GM12878 (cell line): ENCODE measurements around the gene GPR151. TPM values are rescaled to one million over a fixed set of nuclear protein-coding genes. Genes with fewer than 3 reads are reported as not detected.

Source experiments
- ATAC-seq: fragments of 200-7000 bp; cut with Tn5 transposase; 3 replicates; pipeline ENCODE4 v1.9.1; 2020; ENCODE audit warnings: mild to moderate bottlenecking, moderate library complexity
- BruUV-seq: library from RNA; stranded (reverse); fragments of 400-500 nt; replicated peaks from 2 replicates; lab custom pipeline; 2021; lab: Mats Ljungman, UMichigan
- CTCF ChIA-PET: fragments of 300-600 bp; sonication (Branson Sonifier 250); formaldehyde crosslinking; extraction: SDS; loops from one replicate; lab custom pipeline; 2021; ENCODE audit warnings: inconsistent platforms; lab: Yijun Ruan, JAX
- POLR2A ChIA-PET: fragments of 350-600 bp; formaldehyde crosslinking; extraction: SDS; loops from one replicate; lab custom pipeline; 2021; ENCODE audit warnings: inconsistent platforms; lab: Charles Lee
- RAD21 ChIA-PET: fragments of 300-600 bp; sonication (Branson Sonifier 250); formaldehyde crosslinking; loops from one replicate; lab custom pipeline; 2023; ENCODE audit warnings: antibody characterized with exemption; ENCODE audit not compliant: unreplicated experiment; lab: Charles Lee
- SMC1A ChIA-PET: fragments of 300-600 bp; sonication (Branson Sonifier 250); formaldehyde crosslinking; loops from one replicate; lab custom pipeline; 2023; ENCODE audit not compliant: unreplicated experiment, uncharacterized antibody; lab: Charles Lee
- DNase-seq: peaks from one replicate; pipeline ENCODE4 v3.0.0-alpha.2; 2011; ENCODE audit warnings: low read depth, low spot score
- FAIRE-seq: peaks from 3 replicates; lab custom pipeline; 2011; peaks lifted over from hg19 to GRCh38; lab: Jason Lieb, UNC
- H2AFZ ChIP-seq: 2 replicates; pipeline ENCODE4 v1.6.0; 2011; ENCODE audit warnings: low read depth, low read length, control low read depth; ENCODE audit not compliant: control insufficient read depth
- H3K27ac ChIP-seq: 2 replicates; pipeline ENCODE4 v1.5.1; 2011; ENCODE audit warnings: control low read depth; ENCODE audit not compliant: control insufficient read depth, insufficient read depth
- H3K27me3 ChIP-seq, 2 experiments: replicated peaks in 1 of 2; 2 replicates each; pipeline versions ENCODE4 v1.6.0 to v1.6.1; 2011; ENCODE audit warnings: low read length in 1 of 2; ENCODE audit not compliant: control insufficient read depth in 2 of 2, insufficient read depth in 2 of 2
- H3K36me3 ChIP-seq, 2 experiments: 2 replicates each; pipeline ENCODE4 v1.5.1; 2011; ENCODE audit warnings: low read length in 1 of 2; ENCODE audit not compliant: control insufficient read depth in 2 of 2, insufficient read depth in 2 of 2
- H3K4me1 ChIP-seq: 2 replicates; pipeline ENCODE4 v1.6.1; 2011; ENCODE audit warnings: mild to moderate bottlenecking, low read length, moderate library complexity, mixed read lengths; ENCODE audit not compliant: control insufficient read depth, insufficient read depth
- H3K4me2 ChIP-seq: 2 replicates; pipeline ENCODE4 v1.6.0; 2011; ENCODE audit warnings: control low read depth; ENCODE audit not compliant: control insufficient read depth, insufficient read depth
- H3K4me3 ChIP-seq: fragments of 200-600 bp; sonication (generic); 2 replicates; pipeline ENCODE4 v1.5.1; 2016
- H3K79me2 ChIP-seq: 2 replicates; pipeline ENCODE4 v1.6.0; 2011; ENCODE audit warnings: low read length; ENCODE audit not compliant: control insufficient read depth, insufficient read depth
- H3K9ac ChIP-seq: 2 replicates; pipeline ENCODE4 v1.8.0; 2011; ENCODE audit warnings: low read length, control low read depth, mixed read lengths; ENCODE audit not compliant: control insufficient read depth, insufficient read depth
- H3K9me3 ChIP-seq: replicated peaks from 3 replicates; pipeline ENCODE4 v1.5.1; 2011; ENCODE audit warnings: mild to moderate bottlenecking, low read length; ENCODE audit not compliant: control insufficient read depth, insufficient read depth
- H4K20me1 ChIP-seq: 2 replicates; pipeline ENCODE4 v1.6.0; 2011; ENCODE audit not compliant: control insufficient read depth, insufficient read depth
- DPF2 ChIP-seq: fragments of 450-650 bp; IDR thresholded peaks from 2 replicates; pipeline ENCODE4 v1.6.1; 2017; ENCODE audit warnings: mild to moderate bottlenecking
- GABPA ChIP-seq: IDR thresholded peaks from 2 replicates; pipeline ENCODE4 v1.6.1; 2014; ENCODE audit warnings: antibody characterized with exemption, low read depth, mild to moderate bottlenecking, inconsistent platforms
- KLF5 ChIP-seq: fragments of 450-650 bp; IDR thresholded peaks from 2 replicates; pipeline ENCODE4 v1.6.1; 2014; ENCODE audit warnings: mild to moderate bottlenecking; ENCODE audit not compliant: partially characterized antibody
- MEF2A ChIP-seq: IDR thresholded peaks from 2 replicates; pipeline ENCODE4 v1.6.1; 2011; ENCODE audit warnings: low read depth, mild to moderate bottlenecking, low read length, moderate library complexity; ENCODE audit not compliant: insufficient read depth
- RELA ChIP-seq: fragments of 450-650 bp; IDR thresholded peaks from 2 replicates; pipeline ENCODE4 v1.8.0; 2014; ENCODE audit warnings: borderline replicate concordance; ENCODE audit not compliant: partially characterized antibody
- RUNX3 ChIP-seq: IDR thresholded peaks from 2 replicates; pipeline ENCODE4 v1.6.1; 2012; ENCODE audit warnings: low read length, inconsistent platforms
- SIN3A ChIP-seq: IDR thresholded peaks from 2 replicates; pipeline ENCODE4 v1.6.1; 2012; ENCODE audit warnings: low read depth, low read length, improper control_type of control experiment
- SP1 ChIP-seq: IDR thresholded peaks from one replicate; pipeline ENCODE4 v1.6.1; 2011; ENCODE audit warnings: low read depth, low read length
- SREBF1 ChIP-seq: IDR thresholded peaks from 2 replicates; pipeline ENCODE4 v1.6.1; 2012; ENCODE audit warnings: mild to moderate bottlenecking, low read length
- WRNIP1 ChIP-seq: IDR thresholded peaks from 2 replicates; pipeline ENCODE4 v1.6.1; 2011; ENCODE audit warnings: low read depth, low read length, improper control_type of control experiment, borderline replicate concordance
- ZBTB33 ChIP-seq: fragments of 450-650 bp; IDR thresholded peaks from 2 replicates; pipeline ENCODE4 v1.6.1; 2017; ENCODE audit warnings: mild to moderate bottlenecking
- WGBS: methylation state at CpG from one replicate; pipeline ENCODE4 v1.1.6; 2016; ENCODE audit warnings: low lambda C conversion rate; ENCODE audit not compliant: insufficient replicate concordance, insufficient coverage; ENCODE audit errors: missing lambda C conversion rate; 5-methylcytosine and 5-hydroxymethylcytosine counted together
- in situ Hi-C: fragments of 300-500 bp; cut with MboI; formaldehyde crosslinking; loops from 9 replicates; pipeline ENCODE4 v1.14.3; 2018; ENCODE audit warnings: mixed read lengths
- intact Hi-C: fragments of 100-400 bp; cut with micrococcal nuclease; formaldehyde crosslinking; loops from one replicate; pipeline ENCODE4 v1.14.2; 2022; ENCODE audit not compliant: unreplicated experiment
- polyA plus RNA-seq, 11 experiments: library from polyadenylated mRNA; depleted of rRNA in 4 of 11; unstranded in 6 of 11; stranded (reverse) in 5 of 11; fragments of >200 nt; fragmentation: Nextera tagmentation in 4 of 11; fragmentation: Illumina TruSeq in 1 of 11; extraction: Ambion mirVana in 4 of 11; extraction: Trizol in 1 of 11; gene quantifications; 1 replicate in 1 of 11; 2 replicates in 10 of 11; pipeline versions ENCODE4 v1.2.1 to v1.2.3, GENCODE V29; 2011 to 2016; ENCODE audit warnings: inconsistent platforms in 2 of 11, missing spikeins in 2 of 11, low read depth in 1 of 11
- total RNA-seq, 4 experiments: library from RNA; depleted of rRNA in 3 of 4; stranded (reverse); fragments of >200 nt in 3 of 4; fragmentation: Illumina TruSeq in 1 of 4; extraction: Trizol in 1 of 4; gene quantifications; 2 replicates each; pipeline versions ENCODE4 v1.2.1 to v1.2.3, GENCODE V29; 2013 to 2021
- TF ChIP-seq, protein P1 (sequence below): fragments of 450-650 bp; formaldehyde crosslinking; IDR thresholded peaks from 2 replicates; pipeline ENCODE4 v1.4.0; 2020; ENCODE audit warnings: mild to moderate bottlenecking, moderate library complexity

Gene GPR151
- total and polyA plus RNA-seq, 10 of the 15 experiments (the other 5 are each of a cell fraction or from before 2014, with no cell fraction given), result 0.11 TPM; not detected in 9

DNA sequence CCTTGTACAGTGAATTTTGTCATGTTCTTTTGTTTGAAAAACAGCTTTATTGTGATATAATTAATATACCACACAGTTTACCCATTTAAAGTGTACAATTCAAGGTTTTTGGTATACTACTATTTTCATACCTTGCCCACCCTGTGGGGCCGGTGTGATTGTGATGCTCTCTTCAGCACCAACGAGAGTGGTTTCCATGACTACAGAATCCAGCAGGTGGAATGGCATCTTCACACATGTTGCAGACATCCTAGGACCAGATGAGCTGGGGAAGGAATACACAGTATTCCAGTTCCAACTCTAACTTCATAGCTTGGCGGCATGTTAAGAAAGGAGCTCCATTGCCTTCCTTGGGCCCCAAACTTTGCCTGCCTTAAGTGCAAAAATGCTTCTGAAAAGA lies 7.7 kb upstream of the GPR151 start (continued):
- TF ChIP-seq RELA (no peak), SP1 (no peak), MEF2A (no peak), SREBF1 (no peak)

GRCh38 chr5:146521403-146522106 lies 5.6 kb upstream of the GPR151 start:
- DNase-seq (no peak), ATAC-seq (no peak; the same call in 2 of the 3 replicates)
- Histone ChIP-seq H2AFZ (no peak overlapping the region), H3K79me2 (no peaks in the 10 kb centered on the region), H3K4me2 (no peak overlapping the region), H3K27ac (no peak overlapping the region), H3K4me1 (no peaks in the 10 kb centered on the region), H3K4me3 (no peak overlapping the region), H3K9me3 (no peaks in the 10 kb centered on the region), H3K9ac (no peak overlapping the region)
- POLR2A ChIA-PET, result no interaction called here
- SMC1A ChIA-PET, result interaction anchor here (1.1 kb wide), 1 partner anchor 14 kb away, joined by 3 read pairs; no protein-coding TSS in a partner anchor
- BruUV-seq, result no TSS peak
- CTCF ChIA-PET, result interaction anchor here (0.5 to 6.3 kb wide), 4 partner anchors 11 to 385 kb away, joined by 3 to 48 read pairs (median 6); no protein-coding TSS in a partner anchor
- in situ Hi-C loops (no loop called here), intact Hi-C loops (no loop called here)
- TF ChIP-seq KLF5 (no peak), SIN3A (no peak), RUNX3 (no peak), ZBTB33 (no peak), GABPA (no peak), WRNIP1 (no peak), DPF2 (no peak)
- TF ChIP-seq, protein P1, sequence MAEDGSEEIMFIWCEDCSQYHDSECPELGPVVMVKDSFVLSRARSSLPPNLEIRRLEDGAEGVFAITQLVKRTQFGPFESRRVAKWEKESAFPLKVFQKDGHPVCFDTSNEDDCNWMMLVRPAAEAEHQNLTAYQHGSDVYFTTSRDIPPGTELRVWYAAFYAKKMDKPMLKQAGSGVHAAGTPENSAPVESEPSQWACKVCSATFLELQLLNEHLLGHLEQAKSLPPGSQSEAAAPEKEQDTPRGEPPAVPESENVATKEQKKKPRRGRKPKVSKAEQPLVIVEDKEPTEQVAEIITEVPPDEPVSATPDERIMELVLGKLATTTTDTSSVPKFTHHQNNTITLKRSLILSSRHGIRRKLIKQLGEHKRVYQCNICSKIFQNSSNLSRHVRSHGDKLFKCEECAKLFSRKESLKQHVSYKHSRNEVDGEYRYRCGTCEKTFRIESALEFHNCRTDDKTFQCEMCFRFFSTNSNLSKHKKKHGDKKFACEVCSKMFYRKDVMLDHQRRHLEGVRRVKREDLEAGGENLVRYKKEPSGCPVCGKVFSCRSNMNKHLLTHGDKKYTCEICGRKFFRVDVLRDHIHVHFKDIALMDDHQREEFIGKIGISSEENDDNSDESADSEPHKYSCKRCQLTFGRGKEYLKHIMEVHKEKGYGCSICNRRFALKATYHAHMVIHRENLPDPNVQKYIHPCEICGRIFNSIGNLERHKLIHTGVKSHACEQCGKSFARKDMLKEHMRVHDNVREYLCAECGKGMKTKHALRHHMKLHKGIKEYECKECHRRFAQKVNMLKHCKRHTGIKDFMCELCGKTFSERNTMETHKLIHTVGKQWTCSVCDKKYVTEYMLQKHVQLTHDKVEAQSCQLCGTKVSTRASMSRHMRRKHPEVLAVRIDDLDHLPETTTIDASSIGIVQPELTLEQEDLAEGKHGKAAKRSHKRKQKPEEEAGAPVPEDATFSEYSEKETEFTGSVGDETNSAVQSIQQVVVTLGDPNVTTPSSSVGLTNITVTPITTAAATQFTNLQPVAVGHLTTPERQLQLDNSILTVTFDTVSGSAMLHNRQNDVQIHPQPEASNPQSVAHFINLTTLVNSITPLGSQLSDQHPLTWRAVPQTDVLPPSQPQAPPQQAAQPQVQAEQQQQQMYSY (CRISPR knock-in tag), result no peak
- TF ChIP-seq, all 136 proteins: peak for 0
- WGBS, result 60% methylated on average over 8 of the region's 8 CpGs
- Histone ChIP-seq H3K36me3 (no peaks in the 10 kb centered on the region), H3K27me3 (no peaks in the 10 kb centered on the region), H4K20me1 (no peaks in the 10 kb centered on the region)
- FAIRE-seq, result no peak
- RAD21 ChIA-PET, result interaction anchor here (0.9 kb wide), 1 partner anchor 10 kb away, joined by 4 read pairs; no protein-coding TSS in a partner anchor
